ENCODE results near the gene SDHC. TPM values are rescaled to one million over a fixed set of nuclear protein-coding genes. Genes with fewer than 3 reads are reported as not detected.
"Not testable (repeated sequence)": the region's sequence is repeated elsewhere in the genome, so short reads cannot be mapped to it uniquely, and the experiment has no call there.

SDHC gene
- total and polyA plus RNA-seq, 2 experiments from 2014 or later, result 84.4 to 107 TPM

DNA sequence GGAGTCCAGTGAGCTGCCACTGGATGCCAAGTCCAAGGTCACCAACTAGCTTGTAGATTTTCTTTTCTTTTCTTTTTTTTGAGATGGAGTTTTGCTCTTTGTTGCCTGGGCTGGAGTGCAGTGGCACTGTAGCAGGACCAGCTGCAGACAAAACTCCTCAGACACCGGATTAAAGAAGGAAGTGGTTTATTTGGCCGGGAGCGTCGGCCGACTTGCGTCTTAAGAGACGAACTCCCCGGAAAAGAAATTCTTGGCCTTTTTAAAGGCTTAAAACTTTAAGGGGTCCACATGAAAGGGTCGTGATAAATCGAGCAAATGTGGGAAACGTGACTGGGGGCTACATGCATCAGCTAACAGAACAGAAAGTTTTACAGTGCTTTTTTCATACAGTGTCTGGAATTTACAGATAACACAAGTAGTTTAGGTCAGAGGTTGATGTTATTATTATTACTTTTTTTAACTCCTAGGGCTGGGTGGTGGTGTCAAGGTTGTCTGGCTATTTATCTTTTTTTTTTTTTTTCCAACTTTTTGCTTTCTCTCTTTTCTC, 89.9 kb downstream of the SDHC start (continued):
- TF ChIP-seq, protein P1, sequence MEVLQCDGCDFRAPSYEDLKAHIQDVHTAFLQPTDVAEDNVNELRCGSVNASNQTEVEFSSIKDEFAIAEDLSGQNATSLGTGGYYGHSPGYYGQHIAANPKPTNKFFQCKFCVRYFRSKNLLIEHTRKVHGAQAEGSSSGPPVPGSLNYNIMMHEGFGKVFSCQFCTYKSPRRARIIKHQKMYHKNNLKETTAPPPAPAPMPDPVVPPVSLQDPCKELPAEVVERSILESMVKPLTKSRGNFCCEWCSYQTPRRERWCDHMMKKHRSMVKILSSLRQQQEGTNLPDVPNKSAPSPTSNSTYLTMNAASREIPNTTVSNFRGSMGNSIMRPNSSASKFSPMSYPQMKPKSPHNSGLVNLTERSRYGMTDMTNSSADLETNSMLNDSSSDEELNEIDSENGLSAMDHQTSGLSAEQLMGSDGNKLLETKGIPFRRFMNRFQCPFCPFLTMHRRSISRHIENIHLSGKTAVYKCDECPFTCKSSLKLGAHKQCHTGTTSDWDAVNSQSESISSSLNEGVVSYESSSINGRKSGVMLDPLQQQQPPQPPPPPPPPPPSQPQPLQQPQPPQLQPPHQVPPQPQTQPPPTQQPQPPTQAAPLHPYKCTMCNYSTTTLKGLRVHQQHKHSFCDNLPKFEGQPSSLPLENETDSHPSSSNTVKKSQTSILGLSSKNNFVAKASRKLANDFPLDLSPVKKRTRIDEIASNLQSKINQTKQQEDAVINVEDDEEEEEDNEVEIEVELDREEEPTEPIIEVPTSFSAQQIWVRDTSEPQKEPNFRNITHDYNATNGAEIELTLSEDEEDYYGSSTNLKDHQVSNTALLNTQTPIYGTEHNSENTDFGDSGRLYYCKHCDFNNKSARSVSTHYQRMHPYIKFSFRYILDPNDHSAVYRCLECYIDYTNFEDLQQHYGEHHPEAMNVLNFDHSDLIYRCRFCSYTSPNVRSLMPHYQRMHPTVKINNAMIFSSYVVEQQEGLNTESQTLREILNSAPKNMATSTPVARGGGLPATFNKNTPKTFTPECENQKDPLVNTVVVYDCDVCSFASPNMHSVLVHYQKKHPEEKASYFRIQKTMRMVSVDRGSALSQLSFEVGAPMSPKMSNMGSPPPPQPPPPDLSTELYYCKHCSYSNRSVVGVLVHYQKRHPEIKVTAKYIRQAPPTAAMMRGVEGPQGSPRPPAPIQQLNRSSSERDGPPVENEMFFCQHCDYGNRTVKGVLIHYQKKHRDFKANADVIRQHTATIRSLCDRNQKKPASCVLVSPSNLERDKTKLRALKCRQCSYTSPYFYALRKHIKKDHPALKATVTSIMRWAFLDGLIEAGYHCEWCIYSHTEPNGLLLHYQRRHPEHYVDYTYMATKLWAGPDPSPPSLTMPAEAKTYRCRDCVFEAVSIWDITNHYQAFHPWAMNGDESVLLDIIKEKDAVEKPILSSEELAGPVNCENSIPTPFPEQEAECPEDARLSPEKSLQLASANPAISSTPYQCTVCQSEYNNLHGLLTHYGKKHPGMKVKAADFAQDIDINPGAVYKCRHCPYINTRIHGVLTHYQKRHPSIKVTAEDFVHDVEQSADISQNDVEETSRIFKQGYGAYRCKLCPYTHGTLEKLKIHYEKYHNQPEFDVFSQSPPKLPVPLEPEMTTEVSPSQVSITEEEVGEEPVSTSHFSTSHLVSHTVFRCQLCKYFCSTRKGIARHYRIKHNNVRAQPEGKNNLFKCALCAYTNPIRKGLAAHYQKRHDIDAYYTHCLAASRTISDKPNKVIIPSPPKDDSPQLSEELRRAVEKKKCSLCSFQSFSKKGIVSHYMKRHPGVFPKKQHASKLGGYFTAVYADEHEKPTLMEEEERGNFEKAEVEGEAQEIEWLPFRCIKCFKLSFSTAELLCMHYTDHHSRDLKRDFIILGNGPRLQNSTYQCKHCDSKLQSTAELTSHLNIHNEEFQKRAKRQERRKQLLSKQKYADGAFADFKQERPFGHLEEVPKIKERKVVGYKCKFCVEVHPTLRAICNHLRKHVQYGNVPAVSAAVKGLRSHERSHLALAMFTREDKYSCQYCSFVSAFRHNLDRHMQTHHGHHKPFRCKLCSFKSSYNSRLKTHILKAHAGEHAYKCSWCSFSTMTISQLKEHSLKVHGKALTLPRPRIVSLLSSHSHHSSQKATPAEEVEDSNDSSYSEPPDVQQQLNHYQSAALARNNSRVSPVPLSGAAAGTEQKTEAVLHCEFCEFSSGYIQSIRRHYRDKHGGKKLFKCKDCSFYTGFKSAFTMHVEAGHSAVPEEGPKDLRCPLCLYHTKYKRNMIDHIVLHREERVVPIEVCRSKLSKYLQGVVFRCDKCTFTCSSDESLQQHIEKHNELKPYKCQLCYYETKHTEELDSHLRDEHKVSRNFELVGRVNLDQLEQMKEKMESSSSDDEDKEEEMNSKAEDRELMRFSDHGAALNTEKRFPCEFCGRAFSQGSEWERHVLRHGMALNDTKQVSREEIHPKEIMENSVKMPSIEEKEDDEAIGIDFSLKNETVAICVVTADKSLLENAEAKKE (CRISPR knock-in tag; IDR thresholded peaks at IDR 0.05), result no peak
- TF ChIP-seq, protein P2, sequence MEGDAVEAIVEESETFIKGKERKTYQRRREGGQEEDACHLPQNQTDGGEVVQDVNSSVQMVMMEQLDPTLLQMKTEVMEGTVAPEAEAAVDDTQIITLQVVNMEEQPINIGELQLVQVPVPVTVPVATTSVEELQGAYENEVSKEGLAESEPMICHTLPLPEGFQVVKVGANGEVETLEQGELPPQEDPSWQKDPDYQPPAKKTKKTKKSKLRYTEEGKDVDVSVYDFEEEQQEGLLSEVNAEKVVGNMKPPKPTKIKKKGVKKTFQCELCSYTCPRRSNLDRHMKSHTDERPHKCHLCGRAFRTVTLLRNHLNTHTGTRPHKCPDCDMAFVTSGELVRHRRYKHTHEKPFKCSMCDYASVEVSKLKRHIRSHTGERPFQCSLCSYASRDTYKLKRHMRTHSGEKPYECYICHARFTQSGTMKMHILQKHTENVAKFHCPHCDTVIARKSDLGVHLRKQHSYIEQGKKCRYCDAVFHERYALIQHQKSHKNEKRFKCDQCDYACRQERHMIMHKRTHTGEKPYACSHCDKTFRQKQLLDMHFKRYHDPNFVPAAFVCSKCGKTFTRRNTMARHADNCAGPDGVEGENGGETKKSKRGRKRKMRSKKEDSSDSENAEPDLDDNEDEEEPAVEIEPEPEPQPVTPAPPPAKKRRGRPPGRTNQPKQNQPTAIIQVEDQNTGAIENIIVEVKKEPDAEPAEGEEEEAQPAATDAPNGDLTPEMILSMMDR (conservative IDR thresholded peaks at IDR 0.05; ENCODE audit: low read depth in 2 of 2), result no peak
- TF ChIP-seq, protein P3, sequence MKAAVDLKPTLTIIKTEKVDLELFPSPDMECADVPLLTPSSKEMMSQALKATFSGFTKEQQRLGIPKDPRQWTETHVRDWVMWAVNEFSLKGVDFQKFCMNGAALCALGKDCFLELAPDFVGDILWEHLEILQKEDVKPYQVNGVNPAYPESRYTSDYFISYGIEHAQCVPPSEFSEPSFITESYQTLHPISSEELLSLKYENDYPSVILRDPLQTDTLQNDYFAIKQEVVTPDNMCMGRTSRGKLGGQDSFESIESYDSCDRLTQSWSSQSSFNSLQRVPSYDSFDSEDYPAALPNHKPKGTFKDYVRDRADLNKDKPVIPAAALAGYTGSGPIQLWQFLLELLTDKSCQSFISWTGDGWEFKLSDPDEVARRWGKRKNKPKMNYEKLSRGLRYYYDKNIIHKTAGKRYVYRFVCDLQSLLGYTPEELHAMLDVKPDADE (IDR thresholded peaks at IDR 0.05), result no peak
- TF ChIP-seq STAT1 (IDR thresholded peaks at IDR 0.05; ENCODE audit: unreplicated experiment), result no peak
- no peak for TF ChIP-seq POLR2AphosphoS5 (IDR thresholded peaks at IDR 0.05; ENCODE audit: low read depth)

DNA sequence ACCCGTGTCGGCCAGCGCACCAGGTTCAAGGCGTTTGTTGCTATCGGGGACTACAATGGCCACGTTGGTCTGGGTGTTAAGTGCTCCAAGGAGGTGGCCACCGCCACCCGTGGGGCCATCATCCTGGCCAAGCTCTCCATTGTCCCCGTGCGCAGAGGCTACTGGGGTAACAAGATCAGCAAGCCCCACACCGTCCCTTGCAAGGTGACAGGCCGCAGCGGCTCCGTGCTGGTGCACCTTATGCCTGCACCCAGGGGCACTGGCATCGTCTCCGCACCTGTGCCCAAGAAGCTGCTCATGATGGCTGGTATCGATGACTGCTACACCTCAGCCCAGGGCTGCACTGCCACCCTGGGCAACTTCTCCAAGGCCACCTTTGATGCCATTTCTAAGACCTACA, 92.4 kb downstream of the SDHC start:
- ATAC-seq; H4K20me1 ChIP-seq (replicated peaks; ENCODE audit: insufficient read depth); H3K27me3 ChIP-seq (ENCODE audit: insufficient read depth); H3K27me3 Mint-ChIP-seq (ENCODE audit: insufficient read depth, low read depth, poor library complexity); DNase-seq (ENCODE audit: low spot score); H3K4me3 Mint-ChIP-seq; H3K36me3 Mint-ChIP-seq (ENCODE audit: low read depth); H2AFZ ChIP-seq; H3K36me3 ChIP-seq (ENCODE audit: insufficient read depth); H3K4me3 ChIP-seq; H3K79me2 ChIP-seq (replicated peaks; ENCODE audit: insufficient read depth); H3K9me3 Mint-ChIP-seq; H3K27ac Mint-ChIP-seq; H3K27ac ChIP-seq (ENCODE audit: low read depth); H3K4me2 ChIP-seq; H3K9me2 ChIP-seq (ENCODE audit: insufficient read depth); H3F3A ChIP-seq (replicated peaks; ENCODE audit: low read depth): not testable (repeated sequence)
- peaks cover 29% of the 10 kb centered on the region for H3K4me1 Mint-ChIP-seq
- H3K4me1 ChIP-seq (ENCODE audit: insufficient read depth), result peaks cover 16% of the 10 kb centered on the region

Measured in GM23338 (cell line).